Neural cell (in vitro differentiated cells): ENCODE data around the gene CASP6. TPM values are rescaled to one million over a fixed set of nuclear protein-coding genes. Genes with fewer than 3 reads are reported as not detected.

Experiments
- H2AFZ ChIP-seq: fragments of 200-600, 300-800 bp; sonication (generic), shearing (Covaris generic); 2 replicates; pipeline ENCODE4 v1.6.0; 2014; ENCODE audit warnings: low read depth, mild to moderate bottlenecking, antibody characterized with exemption, low read length, moderate library complexity
- H3F3A ChIP-seq: fragments of 200-600 bp; shearing (Covaris generic); 2 replicates; pipeline ENCODE4 v1.6.1; 2016; ENCODE audit warnings: mild to moderate bottlenecking, moderate library complexity, mixed read lengths, antibody characterized with exemption, low read length; ENCODE audit not compliant: insufficient read depth, poor library complexity, severe bottlenecking
- H3K27ac ChIP-seq: fragments of 200-600, 300-800 bp; sonication (generic), shearing (Covaris generic); 2 replicates; pipeline ENCODE4 v1.5.1; 2014; ENCODE audit warnings: mild to moderate bottlenecking, low read length, moderate library complexity
- H3K27me3 ChIP-seq: fragments of 300-800, 200-600 bp; sonication (generic), shearing (Covaris generic); 2 replicates; pipeline ENCODE4 v1.6.0; 2014; ENCODE audit warnings: mild to moderate bottlenecking, low read depth, low read length, moderate library complexity; ENCODE audit not compliant: insufficient read depth
- H3K36me3 ChIP-seq: fragments of 300-800, 200-600 bp; sonication (generic), shearing (Covaris generic); 2 replicates; pipeline ENCODE4 v1.5.1; 2014; ENCODE audit warnings: mild to moderate bottlenecking, antibody characterized with exemption, low read length, moderate library complexity; ENCODE audit not compliant: insufficient read depth
- H3K4me2 ChIP-seq: fragments of 300-800, 200-600 bp; sonication (generic), shearing (Covaris generic); 2 replicates; pipeline ENCODE4 v1.6.0; 2014; ENCODE audit warnings: mild to moderate bottlenecking, low read length
- H3K4me3 ChIP-seq: fragments of 300-800, 200-600 bp; sonication (generic), shearing (Covaris generic); 2 replicates; pipeline ENCODE4 v1.5.1; 2014; ENCODE audit warnings: mild to moderate bottlenecking, low read length, moderate library complexity
- H3K79me2 ChIP-seq: fragments of 200-600 bp; shearing (Covaris generic); replicated peaks from 2 replicates; pipeline ENCODE4 v1.6.0; 2014; ENCODE audit warnings: mild to moderate bottlenecking, low read length, moderate library complexity; ENCODE audit not compliant: insufficient read depth
- H3K9ac ChIP-seq: fragments of 300-800, 200-600 bp; sonication (generic), shearing (Covaris generic); 2 replicates; pipeline ENCODE4 v1.6.1; 2016; ENCODE audit warnings: mild to moderate bottlenecking, low read length, mixed read lengths
- H3K9me2 ChIP-seq: fragments of 200-600 bp; shearing (Covaris generic); 2 replicates; pipeline ENCODE4 v1.6.1; 2016; ENCODE audit warnings: mild to moderate bottlenecking, low read length, mixed read lengths; ENCODE audit not compliant: insufficient read depth
- H3K9me3 ChIP-seq: fragments of 200-600, 300-800 bp; sonication (generic), shearing (Covaris generic); 2 replicates; pipeline ENCODE4 v1.6.1; 2016; ENCODE audit warnings: mild to moderate bottlenecking, mixed run types, low read length, moderate library complexity, mixed read lengths
- H4K20me1 ChIP-seq: fragments of 200-600 bp; shearing (Covaris generic); 2 replicates; pipeline ENCODE4 v1.6.1; 2016; ENCODE audit warnings: mild to moderate bottlenecking, mixed run types; ENCODE audit not compliant: insufficient read depth
- CTCF ChIP-seq: fragments of 450-650 bp; IDR thresholded peaks from 2 replicates; pipeline ENCODE4 v1.5.1; 2014; ENCODE audit warnings: antibody characterized with exemption, mild to moderate bottlenecking, moderate library complexity; ENCODE audit not compliant: poor library complexity, severe bottlenecking
- EP300 ChIP-seq: fragments of 450-650 bp; conservative IDR thresholded peaks from 2 replicates; pipeline ENCODE4 v1.6.1; 2014; ENCODE audit warnings: antibody characterized with exemption, mild to moderate bottlenecking, moderate library complexity; ENCODE audit not compliant: poor library complexity, severe bottlenecking
- EZH2 ChIP-seq: fragments of 200-600, 300-800 bp; shearing (Covaris generic), sonication (generic); IDR thresholded peaks from 2 replicates; pipeline ENCODE4 v1.6.1; 2014; ENCODE audit warnings: antibody characterized with exemption, low read length, borderline replicate concordance, mild to moderate bottlenecking; ENCODE audit not compliant: insufficient read depth, poor library complexity, severe bottlenecking
- MXI1 ChIP-seq: fragments of 450-650 bp; conservative IDR thresholded peaks from 2 replicates; pipeline ENCODE4 v1.6.1; 2014; ENCODE audit warnings: antibody characterized with exemption, mild to moderate bottlenecking; ENCODE audit not compliant: poor library complexity, severe bottlenecking
- POLR2AphosphoS5 ChIP-seq: IDR thresholded peaks from 2 replicates; pipeline ENCODE4 v1.6.1; 2012
- RAD21 ChIP-seq: fragments of 450-650 bp; conservative IDR thresholded peaks from 2 replicates; pipeline ENCODE4 v1.6.1; 2014; ENCODE audit warnings: antibody characterized with exemption, mild to moderate bottlenecking, moderate library complexity
- REST ChIP-seq: IDR thresholded peaks from 2 replicates; pipeline ENCODE4 v1.6.1; 2012; ENCODE audit warnings: borderline replicate concordance
- SMC3 ChIP-seq: fragments of 450-650 bp; conservative IDR thresholded peaks from 2 replicates; pipeline ENCODE4 v1.6.1; 2014; ENCODE audit warnings: antibody characterized with exemption, mild to moderate bottlenecking, moderate library complexity; ENCODE audit not compliant: poor library complexity
- TAF1 ChIP-seq: IDR thresholded peaks from 2 replicates; pipeline ENCODE4 v1.6.1; 2012; ENCODE audit warnings: low read depth
- polyA plus RNA-seq: library from polyadenylated mRNA; depleted of rRNA; stranded (reverse); fragments of >200 nt; gene quantifications from 2 replicates; pipeline ENCODE4 v1.2.3, GENCODE V29; 2014

The CASP6 gene
- polyA plus RNA-seq, 1 donor from 2014 or later: 5.1 TPM

GRCh38 chr4:109662116-109662515, 41.1 kb downstream of the CASP6 start:
- no peak overlapping the region for H3K4me3 ChIP-seq
- H2AFZ ChIP-seq: no peak overlapping the region
- no peak for TF ChIP-seq POLR2AphosphoS5
- H3K79me2 ChIP-seq: no peaks in the 10 kb centered on the region
- no peaks in the 10 kb centered on the region for H3K36me3 ChIP-seq
- H3K9me3 ChIP-seq: no peaks in the 10 kb centered on the region
- H3K4me2 ChIP-seq: no peak overlapping the region
- no peak overlapping the region for H3K9ac ChIP-seq
- no peaks in the 10 kb centered on the region for H3K9me2 ChIP-seq
- H3K27me3 ChIP-seq: no peaks in the 10 kb centered on the region
- no peaks in the 10 kb centered on the region for H4K20me1 ChIP-seq
- H3F3A ChIP-seq: no peaks in the 10 kb centered on the region
- H3K27ac ChIP-seq: no peak overlapping the region

- Histone ChIP-seq H3K79me2 (no peaks in the 10 kb centered on the region), H3K36me3 (no peaks in the 10 kb centered on the region), H3K27ac (no peak overlapping the region), H3K9me3 (no peaks in the 10 kb centered on the region), H2AFZ (no peak overlapping the region), H3K4me2 (no peak overlapping the region), H3K27me3 (no peaks in the 10 kb centered on the region), H3K4me3 (no peak overlapping the region), H3K9ac (no peak overlapping the region), H3F3A (no peaks in the 10 kb centered on the region), H4K20me1 (no peaks in the 10 kb centered on the region), H3K9me2 (no peaks in the 10 kb centered on the region)
- TF ChIP-seq MXI1 (no peak), EP300 (no peak), RAD21 (no peak), REST (no peak), EZH2 (no peak), CTCF (no peak), SMC3 (no peak), POLR2AphosphoS5 (no peak), TAF1 (no peak)
Measured at GRCh38 chr4:109658871-109659410, 44.3 kb downstream of the CASP6 start.
